H1 (cell line): Measurements from ENCODE around the gene PBX1. TPM values are rescaled to one million over a fixed set of nuclear protein-coding genes. Genes with fewer than 3 reads are reported as not detected.

ENCODE experiments used
- BCL11A ChIP-seq, 2 experiments: IDR thresholded peaks; one replicate each; pipeline ENCODE4 v1.6.1; 2011; ENCODE audit warnings: low read depth in 2 of 2, low read length in 2 of 2, mild to moderate bottlenecking in 2 of 2
- CTBP2 ChIP-seq: IDR thresholded peaks from 2 replicates; pipeline ENCODE4 v1.7.0; 2011; ENCODE audit warnings: borderline replicate concordance, mild to moderate bottlenecking, moderate library complexity, mixed read lengths, low read length; ENCODE audit not compliant: insufficient read depth, insufficient read length
- KDM4A ChIP-seq: IDR thresholded peaks from one replicate; pipeline ENCODE4 v1.7.1; 2012; ENCODE audit warnings: low read depth, mild to moderate bottlenecking, moderate library complexity, low read length, inconsistent platforms; ENCODE audit not compliant: severe bottlenecking
- PHF8 ChIP-seq: fragments of 200-600 bp; sonication (generic); conservative IDR thresholded peaks from 2 replicates; pipeline ENCODE4 v1.7.1; 2012; ENCODE audit warnings: low read depth, mild to moderate bottlenecking, inconsistent platforms, low read length, moderate library complexity
- POU5F1 ChIP-seq: IDR thresholded peaks from 2 replicates; pipeline ENCODE4 v1.6.1; 2011; ENCODE audit warnings: low read depth, mild to moderate bottlenecking, low read length, moderate library complexity
- SP4 ChIP-seq: IDR thresholded peaks from 2 replicates; pipeline ENCODE4 v1.6.1; 2012; ENCODE audit warnings: low read length, inconsistent platforms
- polyA plus RNA-seq, 7 experiments: library from polyadenylated mRNA; depleted of rRNA in 3 of 7; stranded (reverse) in 5 of 7; unstranded in 2 of 7; fragments of >200 nt in 5 of 7; fragments of 200-250 nt in 2 of 7; gene quantifications; 1 replicate in 5 of 7; 2 replicates in 1 of 7; 4 replicates in 1 of 7; pipeline versions ENCODE4 v1.2.1 to v1.2.3, GENCODE V29; 2011 to 2013; ENCODE audit warnings: missing spikeins in 2 of 7, mixed read lengths in 2 of 7
- total RNA-seq: library from RNA; stranded (reverse); fragmentation: NEBNext Ultra II Directional; extraction: Animal tissue kit (Norgen Biotek cat#: 25700); gene quantifications from 2 replicates; pipeline ENCODE4 v1.2.1, GENCODE V29; 2021

The PBX1 gene
- total and polyA plus RNA-seq, 2 of the 8 experiments (the other 6 are each of a cell fraction or from before 2014, with no cell fraction given) = 87.4 to 124 TPM

GRCh38 chr1:164587617-164588501, 28.9 kb downstream of the PBX1 start (continued):
- TF ChIP-seq SP4 (no peak), BCL11A (IDR thresholded peaks at IDR 0.05; ENCODE audit: low read depth in 2 of 2, low read length in 2 of 2) (no peak), CTBP2 (no peak), PHF8 (no peak), KDM4A (no peak), POU5F1 (no peak)
